Stimulated activated CD8-positive, alpha-beta memory T cell treated with anti-CD3 and anti-CD28 coated beads, Interleukin-7, amount 100 ng/mL, for 48 hours (primary cell): ENCODE results near the gene UGT1A8.
"Not testable (repeated sequence)": the region's sequence is repeated elsewhere in the genome, so short reads cannot be mapped to it uniquely, and the experiment has no call there.

Experiments
- DNase-seq, 2 donors: peaks; one replicate each; pipeline ENCODE4 v3.0.0-alpha.2; 2020; ENCODE audit warnings: low read depth in 1 of 2; ENCODE audit errors: extremely low read depth in 1 of 2

UGT1A8 gene

GRCh38 chr2:233711312-233712008 lies 94.0 kb downstream of the UGT1A8 start:
- DNase-seq = peak; percentile 15 to 47

GRCh38 chr2:233712611-233713261 lies 95.3 kb downstream of the UGT1A8 start, which contains the start of gene UGT1A5:
UGT1A5 (plus strand) TSS chr2:233712907; CDS start chr2:233712992, 85 bp downstream.
- no peak for DNase-seq

GRCh38 chr2:233713262-233713615 lies 95.8 kb downstream of the UGT1A8 start:
- no peak for DNase-seq

GRCh38 chr2:233714121-233714520 lies 96.7 kb downstream of the UGT1A8 start:
- DNase-seq = no peak

GRCh38 chr2:233718552-233718951 lies 101.1 kb downstream of the UGT1A8 start, which contains the start of gene UGT1A4:
UGT1A4 (plus strand) TSS chr2:233718736; CDS start chr2:233718821, 85 bp downstream.
- DNase-seq = no peak

- no peak for DNase-seq
Observed at GRCh38 chr2:233728723-233729301, 111.4 kb downstream of the UGT1A8 start, which contains the start of gene UGT1A3. UGT1A3 (plus strand) TSS chr2:233729042; CDS start chr2:233729127, 85 bp downstream.

- DNase-seq = not testable (repeated sequence)
Observed at GRCh38 chr2:233736868-233737653, 119.6 kb downstream of the UGT1A8 start.

- DNase-seq = no peak
Observed at GRCh38 chr2:233740870-233741269, 123.4 kb downstream of the UGT1A8 start.

GRCh38 chr2:233743464-233744259 lies 126.2 kb downstream of the UGT1A8 start:
- DNase-seq = no peak

GRCh38 chr2:233745073-233745755 lies 127.8 kb downstream of the UGT1A8 start:
- no peak for DNase-seq

GRCh38 chr2:233745838-233746237 lies 128.4 kb downstream of the UGT1A8 start:
- not testable (repeated sequence) for DNase-seq

GRCh38 chr2:233746475-233747282 lies 129.2 kb downstream of the UGT1A8 start:
- DNase-seq = no peak

GRCh38 chr2:233747283-233747544 lies 129.8 kb downstream of the UGT1A8 start:
- DNase-seq = no peak

GRCh38 chr2:233750689-233751088 lies 133.3 kb downstream of the UGT1A8 start:
- not testable (repeated sequence) for DNase-seq

GRCh38 chr2:233751212-233752009 lies 134.0 kb downstream of the UGT1A8 start:
- DNase-seq = not testable (repeated sequence)

GRCh38 chr2:233754872-233755611 lies 137.6 kb downstream of the UGT1A8 start:
- DNase-seq = no peak

GRCh38 chr2:233756429-233757081 lies 139.1 kb downstream of the UGT1A8 start:
- no peak for DNase-seq
